DMS153 (cell line): ENCODE results near the gene BEST1.
"Not testable (repeated sequence)": the region's sequence is repeated elsewhere in the genome, so short reads cannot be mapped to it uniquely, and the experiment has no call there.

Source experiments
- DNase-seq: peaks from one replicate; lab custom pipeline; 2025; lab: John Stamatoyannopoulos, UW

Gene BEST1

GRCh38 chr11:61949169-61950034, 749 bp upstream of the BEST1 start:
- DNase-seq = peak; percentile 72

- DNase-seq = no peak
Observed at GRCh38 chr11:61951484-61952135, 1.5 kb downstream of the BEST1 start.

GRCh38 chr11:61952882-61953281, 2.7 kb downstream of the BEST1 start:
- no peak for DNase-seq

- not testable (repeated sequence) for DNase-seq
Observed at GRCh38 chr11:61953632-61954031, 3.5 kb downstream of the BEST1 start.

GRCh38 chr11:61954106-61954850, 4.1 kb downstream of the BEST1 start:
- DNase-seq = no peak

- DNase-seq = peak; percentile 49
Observed at GRCh38 chr11:61954851-61955421, 4.8 kb downstream of the BEST1 start.

- peak; percentile 73 for DNase-seq
Observed at GRCh38 chr11:61955422-61956135, 5.4 kb downstream of the BEST1 start.

- DNase-seq = no peak
Observed at GRCh38 chr11:61956191-61957020, 6.3 kb downstream of the BEST1 start.

- no peak for DNase-seq
Observed at GRCh38 chr11:61957021-61957770, 7.0 kb downstream of the BEST1 start.

- no peak for DNase-seq
Observed at GRCh38 chr11:61958590-61958989, 8.4 kb downstream of the BEST1 start.

- DNase-seq = no peak
Observed at GRCh38 chr11:61959114-61959513, 9.0 kb downstream of the BEST1 start.

- no peak for DNase-seq
Observed at GRCh38 chr11:61959678-61960077, 9.5 kb downstream of the BEST1 start.

GRCh38 chr11:61960532-61960931, 10.4 kb downstream of the BEST1 start:
- DNase-seq = no peak

- no peak for DNase-seq
Observed at GRCh38 chr11:61961570-61962212, 11.5 kb downstream of the BEST1 start.

- no peak for DNase-seq
Observed at GRCh38 chr11:61962213-61963015, 12.3 kb downstream of the BEST1 start.

- DNase-seq = no peak
Observed at GRCh38 chr11:61963016-61963281, 12.8 kb downstream of the BEST1 start.

GRCh38 chr11:61963282-61964057, 13.3 kb downstream of the BEST1 start:
- DNase-seq = no peak

GRCh38 chr11:61964058-61964665, 14.0 kb downstream of the BEST1 start:
- DNase-seq = no peak
